ENCODE data around the gene C8A.

The C8A gene

GRCh38 chr1:56917356-56917755 lies 62.8 kb downstream of the C8A start:
- no peak for TF ChIP-seq MAX (IDR thresholded peaks at IDR 0.05)
- TF ChIP-seq USF1 (IDR thresholded peaks at IDR 0.05): no peak
- no peak for TF ChIP-seq CREB1 (IDR thresholded peaks at IDR 0.05; ENCODE audit: low read depth)
- TF ChIP-seq EP300 (IDR thresholded peaks at IDR 0.05; ENCODE audit: borderline replicate concordance): no peak
- no peak for TF ChIP-seq FOXM1 (IDR thresholded peaks at IDR 0.05; ENCODE audit: borderline replicate concordance, low read depth)
- no peak for TF ChIP-seq CEBPB (IDR thresholded peaks at IDR 0.05)
- TF ChIP-seq TCF12 (IDR thresholded peaks at IDR 0.05; ENCODE audit: low read depth): no peak
- no peak for TF ChIP-seq TEAD4 (IDR thresholded peaks at IDR 0.05)
- TF ChIP-seq TAF1 (IDR thresholded peaks at IDR 0.05; ENCODE audit: low read depth): no peak
- TF ChIP-seq ZBTB7A (IDR thresholded peaks at IDR 0.05; ENCODE audit: low read depth): no peak
- TF ChIP-seq YY1 (IDR thresholded peaks at IDR 0.05; ENCODE audit: low read depth): no peak
- no peak for TF ChIP-seq RAD21 (IDR thresholded peaks at IDR 0.05; ENCODE audit: low read depth)
- no peak for TF ChIP-seq EGR1 (IDR thresholded peaks at IDR 0.05)
- no peak for TF ChIP-seq REST (IDR thresholded peaks at IDR 0.05; ENCODE audit: low read depth)
- TF ChIP-seq NFIC (IDR thresholded peaks at IDR 0.05): no peak

- TF ChIP-seq YY1 (IDR thresholded peaks at IDR 0.05; ENCODE audit: low read depth) (no peak), EP300 (IDR thresholded peaks at IDR 0.05; ENCODE audit: borderline replicate concordance) (no peak), CEBPB (IDR thresholded peaks at IDR 0.05) (no peak), NFIC (IDR thresholded peaks at IDR 0.05) (no peak), TCF12 (IDR thresholded peaks at IDR 0.05; ENCODE audit: low read depth) (no peak), ZBTB7A (IDR thresholded peaks at IDR 0.05; ENCODE audit: low read depth) (no peak), MAX (IDR thresholded peaks at IDR 0.05) (no peak), RAD21 (IDR thresholded peaks at IDR 0.05; ENCODE audit: low read depth) (no peak), USF1 (IDR thresholded peaks at IDR 0.05) (no peak), REST (IDR thresholded peaks at IDR 0.05; ENCODE audit: low read depth) (no peak), TEAD4 (IDR thresholded peaks at IDR 0.05) (no peak)
Observed at GRCh38 chr1:56920591-56921001, 66.0 kb downstream of the C8A start.

- no peak for TF ChIP-seq FOXM1 (IDR thresholded peaks at IDR 0.05; ENCODE audit: borderline replicate concordance, low read depth)
- TF ChIP-seq TAF1 (IDR thresholded peaks at IDR 0.05; ENCODE audit: low read depth): no peak
- no peak for TF ChIP-seq REST (IDR thresholded peaks at IDR 0.05; ENCODE audit: low read depth)
- no peak for TF ChIP-seq ZBTB7A (IDR thresholded peaks at IDR 0.05; ENCODE audit: low read depth)
- TF ChIP-seq EP300 (IDR thresholded peaks at IDR 0.05; ENCODE audit: borderline replicate concordance): no peak
Observed at GRCh38 chr1:56921479-56921878, 66.9 kb downstream of the C8A start.

GRCh38 chr1:56922070-56922469 lies 67.5 kb downstream of the C8A start:
- TF ChIP-seq TCF12 (IDR thresholded peaks at IDR 0.05; ENCODE audit: low read depth) (no peak), FOXM1 (IDR thresholded peaks at IDR 0.05; ENCODE audit: borderline replicate concordance, low read depth) (no peak), ZBTB7A (IDR thresholded peaks at IDR 0.05; ENCODE audit: low read depth) (no peak), TAF1 (IDR thresholded peaks at IDR 0.05; ENCODE audit: low read depth) (no peak), CREB1 (IDR thresholded peaks at IDR 0.05; ENCODE audit: low read depth) (no peak), MAX (IDR thresholded peaks at IDR 0.05) (no peak), EGR1 (IDR thresholded peaks at IDR 0.05) (no peak), CEBPB (IDR thresholded peaks at IDR 0.05) (no peak), NFIC (IDR thresholded peaks at IDR 0.05) (no peak), RAD21 (IDR thresholded peaks at IDR 0.05; ENCODE audit: low read depth) (no peak), EP300 (IDR thresholded peaks at IDR 0.05; ENCODE audit: borderline replicate concordance) (no peak), USF1 (IDR thresholded peaks at IDR 0.05) (no peak), REST (IDR thresholded peaks at IDR 0.05; ENCODE audit: low read depth) (no peak), TEAD4 (IDR thresholded peaks at IDR 0.05) (no peak), YY1 (IDR thresholded peaks at IDR 0.05; ENCODE audit: low read depth) (no peak)

Data from Ishikawa (cell line).